ENCODE measurements around the gene ARID5A. TPM values are rescaled to one million over a fixed set of nuclear protein-coding genes. Genes with fewer than 3 reads are reported as not detected.

ARID5A gene
- total RNA-seq, 1 donor from 2014 or later, result 9.9 TPM

- Histone ChIP-seq H3K9me3 (ENCODE audit: control insufficient read depth in 3 of 3, low read length in 3 of 3) (no peaks in the 10 kb centered on the region), H3K27me3 (ENCODE audit: control insufficient read depth in 3 of 3, insufficient read depth in 3 of 3, low read length in 3 of 3) (peaks cover 28 to 37% (median 37%) of the 10 kb centered on the region in 3 donors), H3K4me3 (ENCODE audit: low read length in 3 of 3) (no peak overlapping the region), H3K36me3 (ENCODE audit: control insufficient read depth in 3 of 3, insufficient read depth in 3 of 3, low read length in 3 of 3) (no peaks in the 10 kb centered on the region), H3K9ac (ENCODE audit: low read depth in 1 of 3, low read length in 3 of 3) (no peak overlapping the region), H3K27ac (ENCODE audit: low read depth, low read length) (no peak overlapping the region), H3K4me1 (ENCODE audit: control insufficient read depth in 3 of 3, insufficient read depth in 3 of 3, low read length in 3 of 3) (peaks cover 0 to 15% (median 13%) of the 10 kb centered on the region in 3 donors)
These were observed 37.2 kb upstream of the ARID5A start for GRCh38 chr2:96499061-96499960.

- Histone ChIP-seq H3K9me3 (ENCODE audit: control insufficient read depth in 3 of 3, low read length in 3 of 3) (no peaks in the 10 kb centered on the region), H3K27me3 (ENCODE audit: control insufficient read depth in 3 of 3, insufficient read depth in 3 of 3, low read length in 3 of 3) (peaks cover 28 to 37% (median 37%) of the 10 kb centered on the region in 3 donors), H3K4me1 (ENCODE audit: control insufficient read depth in 3 of 3, insufficient read depth in 3 of 3, low read length in 3 of 3) (peaks cover 3 to 22% (median 20%) of the 10 kb centered on the region in 3 donors), H3K36me3 (ENCODE audit: control insufficient read depth in 3 of 3, insufficient read depth in 3 of 3, low read length in 3 of 3) (no peaks in the 10 kb centered on the region), H3K9ac (ENCODE audit: low read depth in 1 of 3, low read length in 3 of 3) (no peak overlapping the region), H3K27ac (ENCODE audit: low read depth, low read length) (no peak overlapping the region), H3K4me3 (ENCODE audit: low read length in 3 of 3) (no peak overlapping the region)
These were observed 36.0 kb upstream of the ARID5A start for GRCh38 chr2:96500385-96501066.

GRCh38 chr2:96501471-96501874 is 35.1 kb upstream of the ARID5A start:
- Histone ChIP-seq H3K36me3 (ENCODE audit: control insufficient read depth in 3 of 3, insufficient read depth in 3 of 3, low read length in 3 of 3) (no peaks in the 10 kb centered on the region), H3K27me3 (ENCODE audit: control insufficient read depth in 3 of 3, insufficient read depth in 3 of 3, low read length in 3 of 3) (peaks cover 28 to 37% (median 37%) of the 10 kb centered on the region in 3 donors), H3K4me3 (ENCODE audit: low read length in 3 of 3) (no peak overlapping the region), H3K27ac (ENCODE audit: low read depth, low read length) (no peak overlapping the region), H3K9ac (ENCODE audit: low read depth in 1 of 3, low read length in 3 of 3) (no peak overlapping the region), H3K4me1 (ENCODE audit: control insufficient read depth in 3 of 3, insufficient read depth in 3 of 3, low read length in 3 of 3) (peaks cover 3 to 25% (median 21%) of the 10 kb centered on the region in 3 donors), H3K9me3 (ENCODE audit: control insufficient read depth in 3 of 3, low read length in 3 of 3) (no peaks in the 10 kb centered on the region)

- Histone ChIP-seq H3K27ac (ENCODE audit: low read depth, low read length) (no peak overlapping the region), H3K4me1 (ENCODE audit: control insufficient read depth in 3 of 3, insufficient read depth in 3 of 3, low read length in 3 of 3) (peaks cover 3 to 25% (median 21%) of the 10 kb centered on the region in 3 donors), H3K9ac (ENCODE audit: low read depth in 1 of 3, low read length in 3 of 3) (no peak overlapping the region), H3K4me3 (ENCODE audit: low read length in 3 of 3) (no peak overlapping the region), H3K9me3 (ENCODE audit: control insufficient read depth in 3 of 3, low read length in 3 of 3) (no peaks in the 10 kb centered on the region), H3K36me3 (ENCODE audit: control insufficient read depth in 3 of 3, insufficient read depth in 3 of 3, low read length in 3 of 3) (no peaks in the 10 kb centered on the region), H3K27me3 (ENCODE audit: control insufficient read depth in 3 of 3, insufficient read depth in 3 of 3, low read length in 3 of 3) (peaks cover 28 to 37% (median 35%) of the 10 kb centered on the region in 3 donors)
These were observed 34.4 kb upstream of the ARID5A start for GRCh38 chr2:96501886-96502810.

- Histone ChIP-seq H3K36me3 (ENCODE audit: control insufficient read depth in 3 of 3, insufficient read depth in 3 of 3, low read length in 3 of 3) (no peaks in the 10 kb centered on the region), H3K4me1 (ENCODE audit: control insufficient read depth in 3 of 3, insufficient read depth in 3 of 3, low read length in 3 of 3) (peaks cover 8 to 29% (median 26%) of the 10 kb centered on the region in 3 donors), H3K27me3 (ENCODE audit: control insufficient read depth in 3 of 3, insufficient read depth in 3 of 3, low read length in 3 of 3) (peaks cover 28 to 37% (median 32%) of the 10 kb centered on the region in 3 donors), H3K9me3 (ENCODE audit: control insufficient read depth in 3 of 3, low read length in 3 of 3) (no peaks in the 10 kb centered on the region), H3K27ac (ENCODE audit: low read depth, low read length) (no peak overlapping the region), H3K4me3 (ENCODE audit: low read length in 3 of 3) (no peak overlapping the region), H3K9ac (ENCODE audit: low read depth in 1 of 3, low read length in 3 of 3) (no peak overlapping the region)
These were observed 33.5 kb upstream of the ARID5A start for GRCh38 chr2:96502891-96503636.

GRCh38 chr2:96503637-96504243 is 32.8 kb upstream of the ARID5A start:
- Histone ChIP-seq H3K4me1 (ENCODE audit: control insufficient read depth in 3 of 3, insufficient read depth in 3 of 3, low read length in 3 of 3) (peaks cover 14 to 36% (median 33%) of the 10 kb centered on the region in 3 donors), H3K36me3 (ENCODE audit: control insufficient read depth in 3 of 3, insufficient read depth in 3 of 3, low read length in 3 of 3) (no peaks in the 10 kb centered on the region), H3K27me3 (ENCODE audit: control insufficient read depth in 3 of 3, insufficient read depth in 3 of 3, low read length in 3 of 3) (peaks cover 28 to 35% (median 32%) of the 10 kb centered on the region in 3 donors), H3K4me3 (ENCODE audit: low read length in 3 of 3) (no peak overlapping the region), H3K27ac (ENCODE audit: low read depth, low read length) (no peak overlapping the region), H3K9me3 (ENCODE audit: control insufficient read depth in 3 of 3, low read length in 3 of 3) (no peaks in the 10 kb centered on the region), H3K9ac (ENCODE audit: low read depth in 1 of 3, low read length in 3 of 3) (no peak overlapping the region)

GRCh38 chr2:96505231-96505889 is 31.2 kb upstream of the ARID5A start, which contains the start of gene NEURL3:
NEURL3 (minus strand) TSS chr2:96505357; CDS start chr2:96505286, 71 bp downstream.
- H3K36me3 ChIP-seq (ENCODE audit: control insufficient read depth in 3 of 3, insufficient read depth in 3 of 3, low read length in 3 of 3), result no peaks in the 10 kb centered on the region
- no peak within 1 kb of the TSS for H3K4me3 ChIP-seq (ENCODE audit: low read length in 3 of 3)
- H3K9ac ChIP-seq (ENCODE audit: low read depth in 1 of 3, low read length in 3 of 3), result no peak within 1 kb of the TSS
- H3K9me3 ChIP-seq (ENCODE audit: control insufficient read depth in 3 of 3, low read length in 3 of 3), result no peaks in the 10 kb centered on the region
- no peak within 1 kb of the TSS for H3K27ac ChIP-seq (ENCODE audit: low read depth, low read length)
- peaks cover 30 to 52% (median 49%) of the 10 kb centered on the region in 3 donors for H3K4me1 ChIP-seq (ENCODE audit: control insufficient read depth in 3 of 3, insufficient read depth in 3 of 3, low read length in 3 of 3)
- H3K27me3 ChIP-seq (ENCODE audit: control insufficient read depth in 3 of 3, insufficient read depth in 3 of 3, low read length in 3 of 3), result peaks cover 18 to 25% (median 25%) of the 10 kb centered on the region in 3 donors

- Histone ChIP-seq H3K36me3 (ENCODE audit: control insufficient read depth in 3 of 3, insufficient read depth in 3 of 3, low read length in 3 of 3) (no peaks in the 10 kb centered on the region), H3K27ac (ENCODE audit: low read depth, low read length) (no peak overlapping the region), H3K27me3 (ENCODE audit: control insufficient read depth in 3 of 3, insufficient read depth in 3 of 3, low read length in 3 of 3) (peaks cover 9 to 17% (median 16%) of the 10 kb centered on the region in 3 donors), H3K9me3 (ENCODE audit: control insufficient read depth in 3 of 3, low read length in 3 of 3) (no peaks in the 10 kb centered on the region), H3K4me3 (ENCODE audit: low read length in 3 of 3) (no peak overlapping the region), H3K9ac (ENCODE audit: low read depth in 1 of 3, low read length in 3 of 3) (no peak overlapping the region), H3K4me1 (ENCODE audit: control insufficient read depth in 3 of 3, insufficient read depth in 3 of 3, low read length in 3 of 3) (peaks cover 32 to 59% (median 49%) of the 10 kb centered on the region in 3 donors)
These were observed 30.3 kb upstream of the ARID5A start for GRCh38 chr2:96506016-96506906.
